SW480 (cell line): Measurements from ENCODE around the gene TSPEAR.

Experiments
- DNase-seq: peaks from one replicate; pipeline ENCODE4 v3.0.0-alpha.2; 2016; ENCODE audit warnings: low spot score

TSPEAR gene

DNA sequence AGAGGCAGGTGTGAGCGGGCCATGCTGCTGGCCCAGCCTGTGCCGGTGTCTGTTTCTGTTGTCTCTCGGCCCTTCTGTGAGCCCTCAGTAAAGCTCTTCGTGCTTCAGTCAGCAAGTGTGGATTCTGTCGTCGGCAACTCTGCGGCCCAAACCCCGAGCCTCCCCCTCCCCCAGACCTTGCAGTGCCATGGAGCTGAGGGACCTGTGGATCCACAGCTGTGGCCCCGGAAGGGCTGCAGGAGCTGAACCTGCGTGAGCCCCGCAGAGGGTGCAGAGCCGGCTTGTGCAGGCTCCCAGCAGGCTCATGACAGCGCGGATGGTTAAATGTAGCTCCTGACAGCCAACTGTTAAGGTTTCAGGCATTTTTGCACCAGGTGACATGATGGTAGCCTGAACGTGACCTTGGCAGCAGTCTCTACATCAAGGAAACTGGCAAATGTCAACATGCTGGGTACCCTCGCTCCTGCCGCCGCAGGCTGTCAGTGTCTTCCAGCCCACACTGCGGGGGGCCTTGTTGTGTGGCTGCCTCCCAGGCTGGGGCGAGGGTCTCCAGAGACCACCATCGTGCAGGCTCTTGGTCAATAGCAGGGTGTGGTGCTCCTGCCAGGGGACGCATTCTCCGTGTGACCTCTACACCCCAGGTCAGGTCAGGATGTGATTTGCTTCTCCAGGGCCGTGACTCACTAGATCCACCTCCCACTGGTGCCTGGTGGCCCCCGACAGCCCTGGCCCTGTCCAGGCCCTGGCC is 249.1 kb downstream of the TSPEAR start:
- no peak for DNase-seq

- no peak for DNase-seq
Observed at GRCh38 chr21:44461464-44462001, 249.8 kb downstream of the TSPEAR start.

DNA sequence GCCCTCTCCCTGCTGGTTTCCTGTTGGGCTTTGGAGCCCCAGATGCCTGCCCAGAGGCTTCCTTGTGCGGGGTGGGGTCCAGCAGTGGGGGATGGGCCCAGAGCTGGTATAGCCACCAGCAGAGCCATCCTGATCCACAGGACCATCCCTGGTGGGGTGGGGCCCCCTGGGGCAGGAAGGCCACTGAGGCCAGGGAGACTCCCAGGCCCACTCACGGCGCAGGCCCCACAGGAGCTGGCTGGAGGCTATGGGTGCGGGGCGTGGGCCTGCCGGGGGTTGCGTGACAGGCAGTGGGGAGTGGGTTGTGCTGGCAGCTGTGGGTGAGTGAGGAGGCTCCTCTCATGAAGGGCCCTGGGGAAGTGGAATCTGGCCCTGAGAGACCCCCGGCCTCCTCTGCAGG is 250.4 kb downstream of the TSPEAR start:
- DNase-seq, result no peak

- no peak for DNase-seq
Observed at GRCh38 chr21:44460441-44460755, 251.0 kb downstream of the TSPEAR start.

DNA sequence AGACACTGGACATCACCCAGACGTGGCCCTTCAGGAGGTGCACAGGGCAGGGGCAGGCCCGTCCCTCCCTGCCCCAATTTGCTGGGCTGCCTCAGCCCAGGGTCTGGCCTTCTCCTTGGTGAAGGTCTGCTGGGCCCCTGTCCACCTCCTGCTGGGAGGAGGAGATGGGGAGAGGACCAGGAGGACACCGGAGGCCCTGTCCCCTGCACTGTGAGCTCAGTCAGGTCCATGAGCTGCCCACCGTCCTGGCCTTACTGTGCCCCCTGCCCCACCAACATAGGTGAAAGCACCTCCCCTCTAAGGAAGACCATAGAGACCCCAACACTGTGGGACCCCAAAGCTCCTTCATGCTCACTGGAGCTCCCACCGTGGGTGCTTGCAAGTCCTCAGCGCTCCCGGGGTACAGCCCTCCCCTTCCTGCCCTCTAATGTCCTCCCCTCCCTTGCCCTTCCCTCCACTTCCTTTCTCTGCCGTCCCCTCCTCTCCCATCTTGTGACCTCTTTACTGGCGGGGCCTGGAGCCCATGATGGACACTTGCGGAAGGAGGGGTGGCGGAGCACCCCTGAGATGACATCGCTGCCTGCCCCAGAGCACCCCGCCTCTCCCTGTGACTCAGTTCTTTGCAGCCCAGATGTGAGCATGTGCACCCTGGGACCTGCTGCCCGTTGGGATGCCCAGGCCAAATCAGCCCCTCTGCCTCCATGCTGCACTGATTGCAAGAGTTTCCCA is 251.5 kb downstream of the TSPEAR start:
- no peak for DNase-seq

- DNase-seq, result no peak
Observed at GRCh38 chr21:44458971-44459711, 252.2 kb downstream of the TSPEAR start.

DNA sequence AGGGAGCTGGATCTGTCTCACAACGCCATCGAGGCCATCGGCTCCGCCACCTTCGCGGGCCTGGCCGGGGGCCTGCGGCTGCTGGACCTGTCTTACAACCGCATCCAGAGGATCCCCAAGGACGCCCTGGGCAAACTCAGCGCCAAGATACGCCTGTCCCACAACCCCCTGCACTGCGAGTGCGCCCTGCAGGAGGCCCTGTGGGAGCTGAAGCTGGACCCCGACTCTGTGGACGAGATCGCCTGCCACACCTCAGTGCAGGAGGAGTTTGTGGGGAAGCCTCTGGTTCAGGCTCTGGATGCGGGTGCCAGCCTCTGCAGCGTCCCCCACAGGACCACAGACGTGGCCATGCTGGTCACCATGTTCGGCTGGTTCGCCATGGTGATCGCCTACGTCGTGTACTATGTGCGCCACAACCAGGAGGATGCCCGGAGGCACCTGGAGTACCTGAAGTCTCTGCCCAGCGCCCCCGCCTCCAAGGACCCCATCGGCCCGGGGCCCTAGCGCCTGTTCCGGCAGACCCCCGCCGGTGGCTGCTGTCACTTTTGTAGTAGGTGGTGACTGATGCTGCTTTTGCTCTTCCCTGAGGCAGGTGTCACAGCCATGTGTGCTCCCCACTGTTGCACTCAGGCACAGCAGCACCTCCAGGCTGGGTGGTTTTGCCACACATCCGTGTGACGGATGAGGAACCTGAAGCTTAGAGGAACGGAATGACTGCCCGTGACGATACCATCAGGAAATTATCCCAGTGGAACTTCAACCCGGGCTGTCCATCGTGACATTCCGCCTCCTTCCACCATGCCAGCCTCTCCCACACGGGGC is 254.2 kb downstream of the TSPEAR start:
- DNase-seq, result no peak

DNA sequence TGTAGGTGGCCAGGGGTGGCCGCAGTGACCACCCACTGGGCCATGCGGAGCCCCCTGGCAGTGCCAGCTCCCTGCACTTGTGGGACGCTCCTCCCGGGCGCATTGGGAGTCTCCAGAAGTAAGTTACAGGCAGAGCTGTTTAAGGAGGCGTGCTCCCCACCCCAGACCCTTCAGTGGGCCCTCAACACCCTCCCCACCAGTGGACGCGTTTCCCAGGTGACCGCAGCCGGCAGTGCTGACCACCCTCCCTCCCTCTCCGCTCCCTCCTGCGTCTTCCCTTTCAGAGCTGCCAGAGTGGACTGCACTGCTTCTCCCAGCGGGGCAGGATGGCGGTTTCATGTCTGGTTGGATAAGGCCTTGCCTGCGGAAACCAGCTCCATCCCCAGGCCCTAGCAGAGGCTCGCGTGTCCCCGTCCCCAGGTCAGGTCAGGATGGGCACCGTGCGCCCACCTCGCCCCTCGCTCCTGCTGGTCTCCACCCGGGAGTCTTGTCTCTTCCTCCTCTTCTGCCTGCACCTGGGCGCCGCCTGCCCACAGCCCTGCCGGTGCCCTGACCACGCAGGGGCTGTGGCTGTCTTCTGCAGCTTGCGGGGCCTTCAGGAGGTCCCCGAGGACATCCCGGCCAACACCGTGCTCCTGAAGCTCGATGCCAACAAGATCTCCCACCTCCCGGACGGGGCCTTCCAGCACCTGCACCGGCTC is 255.0 kb downstream of the TSPEAR start:
- no peak for DNase-seq

- DNase-seq, result peak; percentile 79
Observed at GRCh38 chr21:44455524-44456213, 255.7 kb downstream of the TSPEAR start.

DNA sequence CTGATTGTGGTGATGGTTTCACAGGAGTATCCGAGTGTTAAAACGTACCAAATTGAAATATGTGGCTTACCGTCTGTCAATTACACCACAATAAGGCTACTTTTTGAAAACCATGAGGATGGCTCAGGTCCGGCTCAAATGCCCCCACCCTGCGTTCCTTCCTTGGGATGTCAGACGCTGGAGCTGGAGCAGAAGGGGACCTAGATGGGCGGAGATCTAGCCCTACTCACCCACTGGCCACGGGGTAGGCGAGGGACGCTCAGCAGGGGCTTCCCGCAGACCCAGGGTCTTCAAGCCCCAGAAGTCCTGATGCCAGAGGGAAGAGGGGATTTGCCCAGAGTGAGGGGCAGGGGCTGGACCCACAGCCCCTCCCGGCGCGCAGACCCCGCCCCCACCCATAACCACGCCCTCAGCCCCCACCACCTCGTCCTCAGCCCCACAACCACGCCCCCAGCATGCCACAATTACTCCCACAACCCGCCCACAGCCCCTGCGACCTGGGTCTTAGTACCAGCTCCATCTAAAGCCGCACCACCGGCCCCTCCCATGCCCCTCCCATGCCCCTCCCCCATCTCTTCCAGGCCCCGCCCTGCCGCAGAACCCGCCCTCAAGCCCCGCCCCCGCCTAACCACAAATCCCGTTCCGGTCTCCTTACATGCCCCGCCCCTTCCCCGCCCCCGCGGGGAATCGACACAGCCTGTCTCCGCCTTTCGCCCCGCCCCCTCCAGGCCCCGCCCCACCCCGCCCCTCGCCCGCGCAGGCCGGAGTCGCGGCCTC is 256.4 kb downstream of the TSPEAR start, which contains the start of gene LRRC3:
Gene LRRC3, plus strand, starts transcription at position 764 of the 777 bp plus-strand sequence. CDS start 1,135 bp downstream, outside the sequence.
- DNase-seq, result peak; percentile 83

DNA sequence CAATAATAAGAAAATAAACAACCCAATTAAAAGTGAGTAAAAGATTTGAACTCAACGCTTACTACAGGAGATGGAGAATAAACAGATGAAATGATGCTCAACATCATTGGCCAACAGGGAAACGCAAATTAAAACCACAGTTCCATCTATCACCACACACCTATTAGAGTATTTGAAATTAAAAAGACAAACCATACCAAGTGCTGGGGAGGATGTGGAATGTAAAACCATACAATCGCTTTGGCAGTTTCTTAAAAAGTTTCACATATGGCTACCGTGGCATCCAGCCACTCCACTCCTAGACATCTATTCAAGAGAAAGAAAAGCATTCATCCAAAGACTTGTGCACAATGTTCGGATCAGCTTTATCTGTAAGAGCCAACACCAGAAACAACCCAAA is 257.3 kb downstream of the TSPEAR start:
- no peak for DNase-seq

DNA sequence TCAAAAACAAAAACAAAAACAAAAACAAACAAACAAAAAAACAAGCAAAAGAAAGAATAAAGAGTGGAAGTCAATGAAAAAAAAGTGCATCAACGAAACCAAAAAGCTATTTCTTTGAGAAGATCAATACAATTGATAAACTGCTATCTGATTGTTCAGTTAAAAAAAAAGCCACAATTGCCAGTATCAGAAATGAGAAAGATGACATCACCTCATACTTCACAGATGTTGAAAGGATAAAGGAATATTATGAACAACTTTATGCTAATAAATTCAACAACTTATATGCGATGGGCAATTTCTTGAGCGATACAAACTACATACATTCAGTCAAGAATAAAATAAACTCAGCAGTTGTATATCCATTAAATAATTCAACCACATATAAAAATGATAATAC is 258.3 kb downstream of the TSPEAR start:
- DNase-seq, result no peak

DNA sequence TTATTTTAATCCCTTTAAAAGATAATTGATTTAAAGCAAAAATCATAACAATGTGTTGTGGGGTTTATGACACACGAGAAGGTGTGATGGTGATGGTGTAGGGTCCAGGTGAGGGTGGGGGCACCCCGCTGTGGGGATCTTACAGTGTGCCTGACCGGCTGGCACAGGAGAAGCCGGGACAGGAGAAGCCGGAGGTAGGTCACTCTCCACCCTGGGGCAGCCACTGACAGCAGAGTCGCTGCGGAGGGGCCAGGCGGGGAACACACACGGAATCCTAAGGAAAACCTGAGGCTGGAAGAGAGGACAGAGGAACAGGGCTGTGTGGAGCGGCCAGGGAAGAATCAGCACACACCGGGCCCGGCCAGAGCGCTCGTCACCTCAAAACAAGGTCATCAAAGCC is 260.4 kb downstream of the TSPEAR start:
- no peak for DNase-seq

DNA sequence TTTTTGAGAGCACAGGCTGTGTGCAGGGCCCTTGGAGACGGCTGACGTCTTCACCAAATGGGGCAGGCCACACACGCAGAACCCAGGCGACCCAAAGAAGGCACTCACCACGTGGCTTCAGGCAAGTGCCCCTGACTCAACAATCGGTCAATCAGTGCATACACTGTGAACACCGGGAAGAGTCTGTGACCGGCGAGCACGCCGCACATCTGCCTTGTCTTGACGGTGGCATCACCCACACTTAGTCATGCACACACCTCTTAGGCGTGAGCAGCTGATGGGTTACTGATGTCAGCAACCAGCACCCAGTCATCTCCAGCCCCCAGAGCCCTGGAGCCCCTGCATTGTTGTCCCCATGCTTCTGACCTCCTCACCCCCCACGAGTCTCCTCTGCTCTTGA is 261.0 kb downstream of the TSPEAR start:
- no peak for DNase-seq

GRCh38 chr21:44449473-44450363 is 261.7 kb downstream of the TSPEAR start:
- DNase-seq, result no peak

DNA sequence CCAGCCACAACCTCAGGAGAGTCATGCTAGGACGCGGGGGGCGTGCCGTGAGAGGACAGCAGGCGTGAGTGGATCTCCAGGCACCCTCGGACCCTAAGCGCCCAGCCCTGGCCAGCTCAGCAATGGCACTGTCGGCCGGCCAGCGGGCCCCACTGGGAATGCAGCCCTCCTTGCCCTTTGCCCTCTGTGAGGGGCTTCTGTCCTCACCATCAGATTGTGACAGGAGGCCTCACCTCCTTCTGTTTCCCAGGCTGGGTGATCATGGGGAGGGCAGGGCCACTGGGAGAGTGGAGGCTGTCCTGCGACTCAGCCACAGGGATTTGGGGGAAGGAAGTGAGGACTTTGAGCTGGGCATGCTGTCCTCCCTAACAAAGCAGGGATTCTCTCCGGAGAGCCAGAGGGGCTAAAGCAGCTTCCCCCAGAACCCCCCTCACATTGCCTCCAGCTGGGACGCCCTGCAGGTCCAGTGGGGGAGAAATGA is 262.7 kb downstream of the TSPEAR start:
- no peak for DNase-seq
